HL-60 (cell line): ENCODE measurements around the gene BBS2.

Experiments used
- DNase-seq, 2 experiments: peaks; one replicate each; pipeline ENCODE4 v3.0.0-alpha.2; 2010 to 2020; ENCODE audit warnings: low read depth in 1 of 2, low spot score in 1 of 2
- H3K27ac ChIP-seq: fragments of 250-450 bp; sonication (Bioruptor Pico); replicated peaks from 2 replicates; pipeline ENCODE4 v1.5.1; 2020; ENCODE audit warnings: mild to moderate bottlenecking, moderate library complexity
- H3K27me3 ChIP-seq: fragments of 250-450 bp; sonication (Bioruptor Pico); 2 replicates; pipeline ENCODE4 v1.5.1; 2021; ENCODE audit warnings: mild to moderate bottlenecking, moderate library complexity; ENCODE audit not compliant: insufficient read depth, poor library complexity, severe bottlenecking
- H3K4me3 ChIP-seq: replicated peaks from 2 replicates; pipeline ENCODE4 v1.5.1; 2011; ENCODE audit warnings: mild to moderate bottlenecking, control low read depth, low read length; ENCODE audit not compliant: insufficient read depth
- CTCF ChIP-seq: IDR thresholded peaks from one replicate; pipeline ENCODE4 v1.5.1; 2011; ENCODE audit warnings: low read length, control low read depth, inconsistent platforms; ENCODE audit not compliant: insufficient read depth
- GABPA ChIP-seq: IDR thresholded peaks from 2 replicates; pipeline ENCODE4 v1.6.1; 2012; ENCODE audit warnings: low read depth
- POLR2AphosphoS5 ChIP-seq: IDR thresholded peaks from 2 replicates; pipeline ENCODE4 v1.6.1; 2012; ENCODE audit warnings: low read depth
- REST ChIP-seq: IDR thresholded peaks from 2 replicates; pipeline ENCODE4 v1.6.1; 2012; ENCODE audit warnings: low read depth; ENCODE audit not compliant: insufficient replicate concordance
- SPI1 ChIP-seq: IDR thresholded peaks from 2 replicates; pipeline ENCODE4 v1.6.1; 2012; ENCODE audit warnings: low read depth, mild to moderate bottlenecking, borderline replicate concordance

Gene BBS2

DNA sequence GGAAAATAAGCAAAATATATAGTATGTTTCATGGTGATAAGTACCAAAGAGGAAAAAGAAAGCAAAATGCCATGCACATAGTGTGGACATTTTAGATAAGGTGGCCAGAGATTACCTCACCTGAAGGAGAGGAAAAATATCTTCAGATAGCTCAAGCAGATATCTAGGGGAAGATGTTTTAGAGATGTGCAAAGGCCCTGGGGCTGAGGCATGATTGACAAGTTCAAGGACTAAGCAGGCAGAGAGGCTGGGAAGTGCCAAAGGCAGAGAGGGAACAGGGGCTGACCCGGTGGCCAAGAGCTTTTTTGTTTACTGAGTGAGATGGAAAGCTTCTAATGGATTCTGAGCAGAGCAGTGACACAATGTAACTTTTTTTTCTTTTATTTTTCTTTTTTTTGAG, 40.6 kb upstream of the BBS2 start:
- peaks cover 2% of the 10 kb centered on the region for H3K27me3 ChIP-seq
- no peak overlapping the region for H3K4me3 ChIP-seq
- DNase-seq: no peak
- no peak overlapping the region for H3K27ac ChIP-seq
- TF ChIP-seq REST (no peak), GABPA (no peak), POLR2AphosphoS5 (no peak), SPI1 (no peak), CTCF (no peak)

DNA sequence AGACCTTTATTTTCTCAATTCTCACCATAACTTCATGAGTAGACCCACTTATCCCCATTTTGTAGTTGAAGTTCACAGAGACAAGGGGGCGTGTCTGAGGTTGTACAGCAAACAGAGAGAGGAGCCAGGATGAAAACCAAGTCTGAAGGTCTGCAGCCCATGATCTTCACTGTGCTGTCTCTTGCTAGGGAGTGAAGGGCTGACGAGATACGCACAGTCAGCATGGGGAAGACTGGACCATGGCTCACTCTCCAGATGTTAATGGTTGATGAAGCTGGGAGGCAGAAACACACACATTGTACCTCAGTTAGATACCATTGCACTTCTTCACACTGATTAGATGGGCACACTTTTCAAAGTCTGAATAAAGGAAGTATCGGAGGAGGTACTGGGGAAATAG, 39.3 kb upstream of the BBS2 start:
- H3K27ac ChIP-seq: no peak overlapping the region
- DNase-seq: no peak
- H3K27me3 ChIP-seq: peaks cover 2% of the 10 kb centered on the region
- H3K4me3 ChIP-seq: no peak overlapping the region
- no peak for TF ChIP-seq CTCF
- no peak for TF ChIP-seq REST
- no peak for TF ChIP-seq SPI1
- TF ChIP-seq POLR2AphosphoS5: no peak
- TF ChIP-seq GABPA: no peak

DNA sequence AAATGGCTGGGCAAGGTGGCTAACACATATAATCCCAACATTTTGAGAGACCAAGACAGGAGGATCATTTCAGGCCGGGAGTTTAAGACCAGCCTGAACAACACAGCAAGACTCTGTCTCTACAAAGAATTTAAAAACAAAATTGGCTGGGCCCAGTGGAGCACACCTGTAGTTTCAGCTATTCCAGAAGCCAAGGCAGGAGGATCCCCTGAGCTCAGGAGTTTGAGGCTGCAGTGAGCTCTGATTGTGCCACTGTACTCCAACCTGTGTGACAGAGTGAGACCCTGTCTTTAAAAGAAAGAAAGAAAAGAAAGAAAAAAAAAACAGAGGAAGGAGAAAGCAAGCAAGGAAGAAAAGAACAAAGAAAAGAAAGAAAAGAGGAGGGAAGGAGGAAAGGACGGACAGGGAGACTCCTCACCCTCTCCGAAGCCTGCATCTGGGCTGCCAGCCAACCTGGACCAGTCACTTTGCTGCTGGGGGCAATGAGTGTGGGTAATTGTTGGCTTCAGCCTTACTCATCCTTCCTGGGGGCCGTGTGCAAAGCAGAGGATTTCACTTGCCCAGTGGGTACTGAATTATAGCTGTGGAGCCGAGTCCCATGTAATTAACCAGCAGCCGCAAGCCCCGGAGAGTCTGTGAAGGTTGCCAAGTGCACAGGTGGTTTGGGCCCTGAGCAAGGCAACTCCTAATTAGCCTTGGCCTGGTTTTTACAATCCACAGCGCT, 38.4 kb upstream of the BBS2 start:
- no peak for DNase-seq
- Histone ChIP-seq H3K4me3 (no peak overlapping the region), H3K27ac (no peak overlapping the region), H3K27me3 (peaks cover 2% of the 10 kb centered on the region)
- TF ChIP-seq GABPA (no peak), REST (no peak), CTCF (no peak), POLR2AphosphoS5 (no peak), SPI1 (no peak)
